Peyer's patch (tissue), 4 donors: Measurements from ENCODE around the gene GLTP. TPM values are rescaled to one million over a fixed set of nuclear protein-coding genes. Genes with fewer than 3 reads are reported as not detected.

Experiments used
- DNase-seq, 3 donors: peaks; one replicate each; pipeline ENCODE4 v3.0.0-alpha.2; 2017 to 2019
- H3K27ac ChIP-seq, 4 donors: fragments of 200-600 bp; sonication (generic); one replicate each; pipeline ENCODE4 v1.5.1; 2016 to 2019
- H3K27me3 ChIP-seq, 2 donors: fragments of 200-600 bp; sonication (generic); one replicate each; pipeline ENCODE4 v1.5.1; 2019
- H3K36me3 ChIP-seq, 3 donors: fragments of 200-600 bp; sonication (generic); one replicate each; pipeline ENCODE4 v1.5.1; 2016 to 2019
- H3K4me1 ChIP-seq, 4 donors: fragments of 200-600 bp; sonication (generic); one replicate each; pipeline ENCODE4 v1.5.1; 2016 to 2019
- H3K4me3 ChIP-seq, 4 donors: fragments of 200-600 bp; sonication (generic); 1 replicate in 3 of 4; 2 replicates in 1 of 4; pipeline ENCODE4 v1.5.1; 2016 to 2019; ENCODE audit warnings: mild to moderate bottlenecking in 1 of 4
- H3K9me3 ChIP-seq, 4 donors: fragments of 200-600 bp; sonication (generic); one replicate each; pipeline ENCODE4 v1.5.1; 2016 to 2019; ENCODE audit warnings: mild to moderate bottlenecking in 1 of 4
- CTCF ChIP-seq, 6 experiments: fragments of 450-650 bp in 4 of 6; fragments of 200-600 bp in 2 of 6; sonication (generic) in 1 of 6; IDR thresholded peaks; one replicate each; pipeline ENCODE4 v1.5.1; 2017 to 2019; ENCODE audit warnings: antibody characterized with exemption in 6 of 6, mild to moderate bottlenecking in 3 of 6, moderate library complexity in 1 of 6
- POLR2A ChIP-seq, 2 donors: fragments of 450-650 bp; IDR thresholded peaks; one replicate each; pipeline ENCODE4 v1.5.1; 2017; ENCODE audit warnings: antibody characterized with exemption in 2 of 2, mild to moderate bottlenecking in 2 of 2, moderate library complexity in 2 of 2
- total RNA-seq, 4 donors: library from RNA; depleted of rRNA; stranded (reverse); fragments of >200 nt; gene quantifications; one replicate each; pipeline ENCODE4 v1.1.0, GENCODE V29; 2016

The GLTP gene
- total RNA-seq, 4 donors from 2014 or later = 27.2 to 149 (median 141) TPM

DNA sequence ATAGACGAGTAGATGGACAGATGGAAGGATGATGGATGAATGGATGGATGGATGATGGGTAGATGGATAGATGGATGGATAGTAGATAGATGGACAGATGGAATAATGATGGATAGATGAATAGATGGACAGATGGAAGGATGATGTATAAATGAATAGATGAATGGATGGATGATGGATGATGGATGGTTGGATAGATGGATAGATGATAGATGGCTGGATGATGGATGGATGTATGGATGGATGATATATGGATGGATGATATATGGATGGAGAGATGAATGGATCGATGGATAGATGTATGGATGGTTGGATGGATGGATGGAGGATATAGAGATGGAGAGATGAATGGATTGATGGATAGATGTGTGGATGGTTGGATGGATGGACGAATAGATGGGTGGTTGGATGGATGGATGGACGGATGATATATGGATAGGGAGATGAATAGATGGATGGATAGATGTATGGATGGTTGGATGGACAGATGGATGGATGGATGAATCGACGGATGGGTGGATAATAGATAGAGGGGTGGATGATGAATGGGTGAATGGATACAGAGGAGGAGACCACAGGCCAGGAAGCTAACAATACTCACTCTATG, 66.4 kb downstream of the GLTP start:
- no peak overlapping the region for H3K27ac ChIP-seq
- DNase-seq = no peak
- no peaks in the 10 kb centered on the region for H3K4me1 ChIP-seq
- H3K9me3 ChIP-seq = no peaks in the 10 kb centered on the region
- TF ChIP-seq POLR2A (IDR thresholded peaks at IDR 0.05) (no peak), CTCF (IDR thresholded peaks at IDR 0.05) (no peak)
- H3K36me3 ChIP-seq = no peaks in the 10 kb centered on the region
- no peaks in the 10 kb centered on the region for H3K27me3 ChIP-seq
- H3K4me3 ChIP-seq = no peak overlapping the region

DNA sequence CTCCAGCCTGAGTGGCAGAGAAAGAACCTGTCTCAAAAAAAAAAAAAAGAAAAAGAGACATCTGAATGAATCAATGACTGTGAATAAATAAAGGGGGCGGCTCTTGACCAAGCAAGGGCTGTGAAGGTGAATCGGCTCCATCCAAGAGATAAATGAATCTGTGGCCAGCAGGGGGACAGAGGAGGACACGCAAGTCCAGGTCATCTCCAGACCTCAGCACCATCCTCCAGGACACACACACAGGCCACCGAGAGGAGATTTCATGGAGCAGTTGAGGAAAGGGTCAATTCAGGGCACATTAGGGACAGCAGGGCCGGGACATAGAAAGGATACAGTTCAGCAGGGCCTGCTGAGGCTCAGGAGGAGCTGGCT, 68.7 kb downstream of the GLTP start:
- H3K4me1 ChIP-seq = no peaks in the 10 kb centered on the region
- no peak overlapping the region for H3K4me3 ChIP-seq
- H3K36me3 ChIP-seq = no peaks in the 10 kb centered on the region
- no peak overlapping the region for H3K27ac ChIP-seq
- H3K27me3 ChIP-seq = no peaks in the 10 kb centered on the region
- no peaks in the 10 kb centered on the region for H3K9me3 ChIP-seq
- DNase-seq = no peak
- TF ChIP-seq POLR2A (IDR thresholded peaks at IDR 0.05) = no peak
- no peak for TF ChIP-seq CTCF (IDR thresholded peaks at IDR 0.05)

DNA sequence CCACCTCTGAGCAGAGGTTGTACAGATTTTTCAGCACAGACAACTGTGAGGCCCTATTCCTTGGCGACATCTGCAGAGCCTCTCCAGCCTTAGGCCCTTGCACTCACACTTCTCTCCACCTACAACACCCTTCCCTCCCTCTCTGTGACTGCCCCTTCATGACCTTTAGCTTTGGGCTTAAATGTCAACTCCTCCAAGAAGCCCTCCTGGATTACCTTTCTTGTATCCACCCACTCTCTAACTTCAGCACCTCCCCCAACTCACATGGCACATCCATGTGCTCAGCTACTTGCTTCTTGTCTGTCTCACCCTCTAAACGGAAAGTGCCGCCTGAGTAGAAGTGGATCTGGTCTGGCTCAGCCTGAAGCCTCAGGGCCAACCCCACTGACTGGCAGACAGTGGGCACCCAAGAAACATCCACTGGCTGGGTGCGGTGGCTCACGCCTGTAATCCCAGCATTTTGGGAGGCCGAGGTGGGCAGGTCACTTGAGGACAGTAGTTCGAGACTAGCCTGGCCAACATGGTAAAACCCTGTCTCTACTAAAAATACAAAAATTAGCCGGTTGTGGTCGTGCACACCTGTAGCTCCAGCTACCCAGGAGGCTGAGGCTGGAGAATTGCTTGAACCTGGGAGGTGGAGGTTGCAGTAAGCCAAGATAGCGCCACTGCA, 69.3 kb downstream of the GLTP start:
- H3K27ac ChIP-seq = no peak overlapping the region
- H3K27me3 ChIP-seq = no peaks in the 10 kb centered on the region
- no peak for DNase-seq
- no peaks in the 10 kb centered on the region for H3K9me3 ChIP-seq
- no peaks in the 10 kb centered on the region for H3K4me1 ChIP-seq
- H3K4me3 ChIP-seq = no peak overlapping the region
- H3K36me3 ChIP-seq = no peaks in the 10 kb centered on the region
- TF ChIP-seq POLR2A (IDR thresholded peaks at IDR 0.05) (no peak), CTCF (IDR thresholded peaks at IDR 0.05) (no peak)

- no peak for TF ChIP-seq CTCF (IDR thresholded peaks at IDR 0.05)
- no peak for TF ChIP-seq POLR2A (IDR thresholded peaks at IDR 0.05)
- no peak for DNase-seq
- H3K27me3 ChIP-seq = no peaks in the 10 kb centered on the region
- no peak overlapping the region for H3K27ac ChIP-seq
- H3K36me3 ChIP-seq = no peaks in the 10 kb centered on the region
- H3K4me3 ChIP-seq = no peak overlapping the region
- H3K9me3 ChIP-seq = no peaks in the 10 kb centered on the region
- H3K4me1 ChIP-seq = no peaks in the 10 kb centered on the region
Measured at GRCh38 chr12:109808876-109809646, 71.3 kb downstream of the GLTP start.

DNA sequence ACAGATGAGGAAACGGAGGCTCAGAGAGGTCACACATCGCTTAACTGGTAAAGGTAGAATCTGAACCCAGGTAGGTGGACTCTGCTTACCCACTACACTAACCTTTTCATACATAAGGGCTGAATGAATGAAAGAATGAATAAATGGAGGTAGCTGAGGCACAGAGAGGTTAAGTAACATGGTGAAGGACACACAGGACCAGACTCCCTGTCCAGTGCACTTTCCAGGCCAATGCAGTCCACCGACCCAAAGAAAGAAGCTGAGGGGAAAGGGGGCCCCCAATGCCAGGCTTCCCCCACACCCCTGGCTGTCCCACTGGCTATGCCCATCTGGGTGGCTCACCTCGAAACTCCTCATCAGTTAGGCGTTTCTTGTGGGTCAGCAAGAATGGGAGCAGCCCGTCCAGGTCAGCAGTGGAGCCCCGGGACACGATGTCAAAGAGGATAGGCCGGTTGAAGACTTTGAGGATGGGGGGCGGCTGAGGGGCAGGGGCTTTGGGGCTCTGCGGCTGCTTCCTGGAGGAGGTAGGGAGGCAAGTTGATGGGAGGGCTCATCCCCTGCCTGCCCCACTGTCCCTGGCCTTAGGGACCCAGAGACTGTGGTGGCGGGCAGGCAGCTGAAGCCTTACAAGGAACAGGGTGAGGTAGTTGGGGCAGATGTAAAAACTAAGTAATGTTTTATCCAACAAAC, 72.2 kb downstream of the GLTP start:
- DNase-seq = no peak
- TF ChIP-seq POLR2A (IDR thresholded peaks at IDR 0.05) (no peak), CTCF (IDR thresholded peaks at IDR 0.05) (no peak)
- no peaks in the 10 kb centered on the region for H3K4me1 ChIP-seq
- no peaks in the 10 kb centered on the region for H3K36me3 ChIP-seq
- no peak overlapping the region for H3K4me3 ChIP-seq
- no peak overlapping the region for H3K27ac ChIP-seq
- H3K9me3 ChIP-seq = no peaks in the 10 kb centered on the region
- no peaks in the 10 kb centered on the region for H3K27me3 ChIP-seq
